GM21529 (cell line): ENCODE results near the gene NEK6.

ENCODE experiments used
- ATAC-seq: cut with Tn5 transposase; IDR thresholded peaks from one replicate; pipeline ENCODE4 v1.9.1; 2021; ENCODE audit not compliant: unreplicated experiment

NEK6 gene

GRCh38 chr9:124257844-124258606 lies at the start of gene NEK6:
Gene NEK6 (plus strand): TSS chr9:124257949. CDS start chr9:124301965, 44,016 bp downstream.
- ATAC-seq = no peak

- no peak for ATAC-seq
These were observed 49.2 kb upstream of the NEK6 start for GRCh38 chr9:124208571-124208970.

- no peak for ATAC-seq
These were observed 48.5 kb upstream of the NEK6 start for GRCh38 chr9:124209279-124209678.

- ATAC-seq = no peak
These were observed 48.0 kb upstream of the NEK6 start for GRCh38 chr9:124209774-124210173.

GRCh38 chr9:124210697-124211096 lies 47.1 kb upstream of the NEK6 start:
- peak; percentile 55 for ATAC-seq

- no peak for ATAC-seq
These were observed 45.2 kb upstream of the NEK6 start for GRCh38 chr9:124212381-124213050.

GRCh38 chr9:124213396-124213795 lies 44.4 kb upstream of the NEK6 start:
- ATAC-seq = no peak

- ATAC-seq = no peak
These were observed 43.6 kb upstream of the NEK6 start for GRCh38 chr9:124214116-124214515.

GRCh38 chr9:124214596-124215367 lies 43.0 kb upstream of the NEK6 start:
- no peak for ATAC-seq

- no peak for ATAC-seq
These were observed 42.3 kb upstream of the NEK6 start for GRCh38 chr9:124215368-124215910.

GRCh38 chr9:124215956-124216355 lies 41.8 kb upstream of the NEK6 start:
- ATAC-seq = no peak

GRCh38 chr9:124216474-124217176 lies 41.1 kb upstream of the NEK6 start:
- ATAC-seq = peak; percentile 36

GRCh38 chr9:124217836-124218437 lies 39.8 kb upstream of the NEK6 start:
- ATAC-seq = peak; percentile 33

GRCh38 chr9:124218438-124218982 lies 39.2 kb upstream of the NEK6 start:
- ATAC-seq = peak; percentile 64

- ATAC-seq = peak; percentile 13
These were observed 38.7 kb upstream of the NEK6 start for GRCh38 chr9:124218987-124219461.

- no peak for ATAC-seq
These were observed 36.8 kb upstream of the NEK6 start for GRCh38 chr9:124220946-124221451.

- no peak for ATAC-seq
These were observed 36.1 kb upstream of the NEK6 start for GRCh38 chr9:124221676-124222075.

- no peak for ATAC-seq
These were observed 35.6 kb upstream of the NEK6 start for GRCh38 chr9:124222109-124222508.

GRCh38 chr9:124222918-124223720 lies 34.6 kb upstream of the NEK6 start:
- no peak for ATAC-seq
